Progenitor cell of endocrine pancreas (in vitro differentiated cells): ENCODE results near the gene SLIT3. TPM values are rescaled to one million over a fixed set of nuclear protein-coding genes. Genes with fewer than 3 reads are reported as not detected.

Experiments
- DNase-seq: peaks from one replicate; pipeline ENCODE4 v3.0.0; 2021; ENCODE audit warnings: low spot score; ENCODE audit not compliant: unreplicated experiment
- H3K27ac Mint-ChIP-seq: 2 replicates; pipeline ENCODE4 v1.8.0; 2021; ENCODE audit warnings: mild to moderate bottlenecking, moderate library complexity, mixed read lengths
- H3K27me3 Mint-ChIP-seq: 2 replicates; pipeline ENCODE4 v1.8.0; 2021; ENCODE audit warnings: mixed read lengths
- H3K36me3 Mint-ChIP-seq: 2 replicates; pipeline ENCODE4 v1.8.0; 2022; ENCODE audit warnings: mixed read lengths; ENCODE audit not compliant: insufficient read depth
- H3K4me1 Mint-ChIP-seq: 2 replicates; pipeline ENCODE4 v1.8.0; 2021; ENCODE audit warnings: low read depth, mixed read lengths
- H3K4me3 Mint-ChIP-seq: 2 replicates; pipeline ENCODE4 v1.8.0; 2021; ENCODE audit warnings: low read depth, mild to moderate bottlenecking, moderate library complexity, mixed read lengths
- H3K9me3 Mint-ChIP-seq: 2 replicates; pipeline ENCODE4 v1.8.0; 2021; ENCODE audit warnings: low read depth, mixed read lengths
- CTCF ChIP-seq: fragments of 200-600 bp; sonication (generic); IDR thresholded peaks from one replicate; pipeline ENCODE4 v1.5.0; 2021; ENCODE audit warnings: antibody characterized with exemption, mild to moderate bottlenecking; ENCODE audit not compliant: unreplicated experiment
- total RNA-seq: library from RNA; stranded (reverse); gene quantifications from 2 replicates; pipeline ENCODE4 v1.2.1, GENCODE V29; 2021

The SLIT3 gene
- total RNA-seq, 1 donor from 2014 or later: 18.8 TPM

- Mint-ChIP-seq H3K4me1 (peaks cover 4% of the 10 kb centered on the region), H3K9me3 (no peaks in the 10 kb centered on the region), H3K27me3 (no peaks in the 10 kb centered on the region), H3K36me3 (no peaks in the 10 kb centered on the region), H3K4me3 (no peak overlapping the region), H3K27ac (no peak overlapping the region)
- TF ChIP-seq CTCF: no peak
- no peak for DNase-seq
Measured at GRCh38 chr5:168669668-168670378, 631.1 kb downstream of the SLIT3 start.

- DNase-seq: no peak
- TF ChIP-seq CTCF: no peak
- Mint-ChIP-seq H3K27me3 (no peaks in the 10 kb centered on the region), H3K27ac (no peak overlapping the region), H3K4me1 (peaks cover 4% of the 10 kb centered on the region), H3K9me3 (no peaks in the 10 kb centered on the region), H3K36me3 (no peaks in the 10 kb centered on the region), H3K4me3 (no peak overlapping the region)
Measured at GRCh38 chr5:168669156-168669555, 631.8 kb downstream of the SLIT3 start.

- H3K27me3 Mint-ChIP-seq: peaks cover 2% of the 10 kb centered on the region
- H3K27ac Mint-ChIP-seq: no peak overlapping the region
- H3K36me3 Mint-ChIP-seq: no peaks in the 10 kb centered on the region
- no peak for TF ChIP-seq CTCF
- no peak for DNase-seq
- H3K4me3 Mint-ChIP-seq: no peak overlapping the region
- H3K4me1 Mint-ChIP-seq: peaks cover 4% of the 10 kb centered on the region
- no peaks in the 10 kb centered on the region for H3K9me3 Mint-ChIP-seq
Measured at GRCh38 chr5:168668078-168668477, 632.9 kb downstream of the SLIT3 start.

- Mint-ChIP-seq H3K27ac (peak overlapping the region; percentile 14), H3K36me3 (no peaks in the 10 kb centered on the region), H3K4me3 (no peak overlapping the region), H3K4me1 (peaks cover 4% of the 10 kb centered on the region), H3K27me3 (peaks cover 5% of the 10 kb centered on the region), H3K9me3 (no peaks in the 10 kb centered on the region)
- no peak for DNase-seq
- no peak for TF ChIP-seq CTCF
Measured at GRCh38 chr5:168667301-168667840, 633.6 kb downstream of the SLIT3 start.

- no peak for DNase-seq
- H3K9me3 Mint-ChIP-seq: no peaks in the 10 kb centered on the region
- TF ChIP-seq CTCF: no peak
- H3K27me3 Mint-ChIP-seq: peaks cover 5% of the 10 kb centered on the region
- no peaks in the 10 kb centered on the region for H3K36me3 Mint-ChIP-seq
- H3K27ac Mint-ChIP-seq: no peak overlapping the region
- H3K4me1 Mint-ChIP-seq: peaks cover 4% of the 10 kb centered on the region
- no peak overlapping the region for H3K4me3 Mint-ChIP-seq
Measured at GRCh38 chr5:168666356-168666755, 634.6 kb downstream of the SLIT3 start.
